ENCODE results near the gene BCL2L12.
"Not testable (repeated sequence)": the region's sequence is repeated elsewhere in the genome, so short reads cannot be mapped to it uniquely, and the experiment has no call there.

Gene BCL2L12

GRCh38 chr19:49665351-49666119 is at the start of gene BCL2L12, which contains the start of gene IRF3:
Gene BCL2L12, plus strand, starts transcription at chr19:49665933. Its CDS starts 760 bp downstream, at chr19:49666693.
Gene IRF3, minus strand, starts transcription at chr19:49665857. Its CDS starts 1,019 bp downstream, at chr19:49664838.
- Histone ChIP-seq H3K4me3 (ENCODE audit: low read length) (peak within 1 kb of the TSS; percentile 88), H3K27me3 (replicated peaks; ENCODE audit: control insufficient read depth, insufficient read depth, low read length) (no peaks in the 10 kb centered on the region), H3K4me1 (ENCODE audit: control insufficient read depth, insufficient read depth, low read length) (peaks cover 17% of the 10 kb centered on the region), H3K9me3 (ENCODE audit: control insufficient read depth, low read length) (no peaks in the 10 kb centered on the region), H3K9ac (ENCODE audit: low read length) (peak within 1 kb of the TSS; percentile 91), H3K36me3 (ENCODE audit: control insufficient read depth, insufficient read depth, low read length, severe bottlenecking) (peaks cover 21% of the 10 kb centered on the region)
- peak; percentile 99 for DNase-seq (ENCODE audit: low read depth)

- H3K27me3 ChIP-seq (replicated peaks; ENCODE audit: control insufficient read depth, insufficient read depth, low read length) = no peaks in the 10 kb centered on the region
- no peak for DNase-seq (ENCODE audit: low read depth)
- peaks cover 38% of the 10 kb centered on the region for H3K36me3 ChIP-seq (ENCODE audit: control insufficient read depth, insufficient read depth, low read length, severe bottlenecking)
- H3K9me3 ChIP-seq (ENCODE audit: control insufficient read depth, low read length) = no peaks in the 10 kb centered on the region
- H3K9ac ChIP-seq (ENCODE audit: low read length) = no peak overlapping the region
- no peak overlapping the region for H3K4me3 ChIP-seq (ENCODE audit: low read length)
- H3K4me1 ChIP-seq (ENCODE audit: control insufficient read depth, insufficient read depth, low read length) = peaks cover 31% of the 10 kb centered on the region
Observed at GRCh38 chr19:49616532-49616931, 49.2 kb upstream of the BCL2L12 start.

GRCh38 chr19:49616945-49617344 is 48.8 kb upstream of the BCL2L12 start:
- no peak for DNase-seq (ENCODE audit: low read depth)
- Histone ChIP-seq H3K27me3 (replicated peaks; ENCODE audit: control insufficient read depth, insufficient read depth, low read length) (no peaks in the 10 kb centered on the region), H3K36me3 (ENCODE audit: control insufficient read depth, insufficient read depth, low read length, severe bottlenecking) (peaks cover 40% of the 10 kb centered on the region), H3K4me3 (ENCODE audit: low read length) (no peak overlapping the region), H3K9me3 (ENCODE audit: control insufficient read depth, low read length) (no peaks in the 10 kb centered on the region), H3K4me1 (ENCODE audit: control insufficient read depth, insufficient read depth, low read length) (peaks cover 31% of the 10 kb centered on the region), H3K9ac (ENCODE audit: low read length) (no peak overlapping the region)

- H3K27me3 ChIP-seq (replicated peaks; ENCODE audit: control insufficient read depth, insufficient read depth, low read length); H3K9me3 ChIP-seq (ENCODE audit: control insufficient read depth, low read length); DNase-seq (ENCODE audit: low read depth); H3K9ac ChIP-seq (ENCODE audit: low read length); H3K4me3 ChIP-seq (ENCODE audit: low read length): not testable (repeated sequence)
- H3K4me1 ChIP-seq (ENCODE audit: control insufficient read depth, insufficient read depth, low read length) = peaks cover 22% of the 10 kb centered on the region
- H3K36me3 ChIP-seq (ENCODE audit: control insufficient read depth, insufficient read depth, low read length, severe bottlenecking) = peaks cover 40% of the 10 kb centered on the region
Observed at GRCh38 chr19:49617860-49618259, 47.9 kb upstream of the BCL2L12 start.

GRCh38 chr19:49624967-49625910 is 40.5 kb upstream of the BCL2L12 start:
- no peak for DNase-seq (ENCODE audit: low read depth)
- peaks cover 8% of the 10 kb centered on the region for H3K4me1 ChIP-seq (ENCODE audit: control insufficient read depth, insufficient read depth, low read length)
- no peaks in the 10 kb centered on the region for H3K9me3 ChIP-seq (ENCODE audit: control insufficient read depth, low read length)
- peaks cover 24% of the 10 kb centered on the region for H3K36me3 ChIP-seq (ENCODE audit: control insufficient read depth, insufficient read depth, low read length, severe bottlenecking)
- H3K27me3 ChIP-seq (replicated peaks; ENCODE audit: control insufficient read depth, insufficient read depth, low read length) = no peaks in the 10 kb centered on the region
- no peak overlapping the region for H3K4me3 ChIP-seq (ENCODE audit: low read length)
- H3K9ac ChIP-seq (ENCODE audit: low read length) = no peak overlapping the region

GRCh38 chr19:49626226-49626625 is 39.5 kb upstream of the BCL2L12 start:
- DNase-seq (ENCODE audit: low read depth) = no peak
- no peaks in the 10 kb centered on the region for H3K27me3 ChIP-seq (replicated peaks; ENCODE audit: control insufficient read depth, insufficient read depth, low read length)
- H3K4me3 ChIP-seq (ENCODE audit: low read length) = no peak overlapping the region
- no peak overlapping the region for H3K9ac ChIP-seq (ENCODE audit: low read length)
- H3K36me3 ChIP-seq (ENCODE audit: control insufficient read depth, insufficient read depth, low read length, severe bottlenecking) = peaks cover 22% of the 10 kb centered on the region
- H3K4me1 ChIP-seq (ENCODE audit: control insufficient read depth, insufficient read depth, low read length) = peaks cover 16% of the 10 kb centered on the region
- no peaks in the 10 kb centered on the region for H3K9me3 ChIP-seq (ENCODE audit: control insufficient read depth, low read length)

GRCh38 chr19:49629659-49630058 is 36.1 kb upstream of the BCL2L12 start:
- DNase-seq (ENCODE audit: low read depth) = no peak
- H3K4me1 ChIP-seq (ENCODE audit: control insufficient read depth, insufficient read depth, low read length) = peaks cover 34% of the 10 kb centered on the region
- no peak overlapping the region for H3K9ac ChIP-seq (ENCODE audit: low read length)
- H3K4me3 ChIP-seq (ENCODE audit: low read length) = no peak overlapping the region
- H3K27me3 ChIP-seq (replicated peaks; ENCODE audit: control insufficient read depth, insufficient read depth, low read length) = no peaks in the 10 kb centered on the region
- H3K36me3 ChIP-seq (ENCODE audit: control insufficient read depth, insufficient read depth, low read length, severe bottlenecking) = peaks cover 14% of the 10 kb centered on the region
- H3K9me3 ChIP-seq (ENCODE audit: control insufficient read depth, low read length) = no peaks in the 10 kb centered on the region

- peak overlapping the region; percentile 70 for H3K9ac ChIP-seq (ENCODE audit: low read length)
- no peaks in the 10 kb centered on the region for H3K9me3 ChIP-seq (ENCODE audit: control insufficient read depth, low read length)
- H3K4me3 ChIP-seq (ENCODE audit: low read length) = no peak overlapping the region
- H3K27me3 ChIP-seq (replicated peaks; ENCODE audit: control insufficient read depth, insufficient read depth, low read length) = no peaks in the 10 kb centered on the region
- H3K36me3 ChIP-seq (ENCODE audit: control insufficient read depth, insufficient read depth, low read length, severe bottlenecking) = peaks cover 19% of the 10 kb centered on the region
- peaks cover 40% of the 10 kb centered on the region for H3K4me1 ChIP-seq (ENCODE audit: control insufficient read depth, insufficient read depth, low read length)
- no peak for DNase-seq (ENCODE audit: low read depth)
Observed at GRCh38 chr19:49631014-49631588, 34.6 kb upstream of the BCL2L12 start.

- no peaks in the 10 kb centered on the region for H3K9me3 ChIP-seq (ENCODE audit: control insufficient read depth, low read length)
- no peak overlapping the region for H3K9ac ChIP-seq (ENCODE audit: low read length)
Observed at GRCh38 chr19:49631610-49632192, 34.0 kb upstream of the BCL2L12 start.

GRCh38 chr19:49632576-49632975 is 33.2 kb upstream of the BCL2L12 start:
- H3K4me3 ChIP-seq (ENCODE audit: low read length) = no peak overlapping the region
- peak overlapping the region; percentile 75 for H3K9ac ChIP-seq (ENCODE audit: low read length)
- peaks cover 50% of the 10 kb centered on the region for H3K4me1 ChIP-seq (ENCODE audit: control insufficient read depth, insufficient read depth, low read length)
- H3K36me3 ChIP-seq (ENCODE audit: control insufficient read depth, insufficient read depth, low read length, severe bottlenecking) = peaks cover 14% of the 10 kb centered on the region
- no peaks in the 10 kb centered on the region for H3K9me3 ChIP-seq (ENCODE audit: control insufficient read depth, low read length)
- H3K27me3 ChIP-seq (replicated peaks; ENCODE audit: control insufficient read depth, insufficient read depth, low read length) = no peaks in the 10 kb centered on the region
- no peak for DNase-seq (ENCODE audit: low read depth)

More at GRCh38 chr19:49631610-49632192, 34.0 kb upstream of the BCL2L12 start:
- peaks cover 21% of the 10 kb centered on the region for H3K36me3 ChIP-seq (ENCODE audit: control insufficient read depth, insufficient read depth, low read length, severe bottlenecking)
- H3K27me3 ChIP-seq (replicated peaks; ENCODE audit: control insufficient read depth, insufficient read depth, low read length) = no peaks in the 10 kb centered on the region
- H3K4me1 ChIP-seq (ENCODE audit: control insufficient read depth, insufficient read depth, low read length) = peaks cover 46% of the 10 kb centered on the region
- no peak overlapping the region for H3K4me3 ChIP-seq (ENCODE audit: low read length)
- DNase-seq (ENCODE audit: low read depth) = no peak

Measured in adipocyte (in vitro differentiated cells).